ENCODE measurements around the gene GREB1.

Gene GREB1

GRCh38 chr2:11681722-11682589 is 148.1 kb downstream of the GREB1 start:
- peak; percentile 37 for DNase-seq (ENCODE audit: low spot score)

GRCh38 chr2:11682590-11682915 is 148.7 kb downstream of the GREB1 start:
- DNase-seq (ENCODE audit: low spot score): no peak

- DNase-seq (ENCODE audit: low spot score): no peak
Measured at GRCh38 chr2:11683476-11683875, 149.6 kb downstream of the GREB1 start.

GRCh38 chr2:11683966-11684365 is 150.1 kb downstream of the GREB1 start:
- no peak for DNase-seq (ENCODE audit: low spot score)

- DNase-seq (ENCODE audit: low spot score): no peak
Measured at GRCh38 chr2:11684894-11685460, 151.1 kb downstream of the GREB1 start.

- DNase-seq (ENCODE audit: low spot score): no peak
Measured at GRCh38 chr2:11685906-11686470, 152.1 kb downstream of the GREB1 start.

- DNase-seq (ENCODE audit: low spot score): no peak
Measured at GRCh38 chr2:11687736-11688135, 153.9 kb downstream of the GREB1 start.

- peak; percentile 67 for DNase-seq (ENCODE audit: low spot score)
Measured at GRCh38 chr2:11688222-11689069, 154.6 kb downstream of the GREB1 start.

GRCh38 chr2:11691076-11691660 is 157.3 kb downstream of the GREB1 start:
- no peak for DNase-seq (ENCODE audit: low spot score)

Data from hematopoietic multipotent progenitor cell treated with erythropoietin and hydrocortisone succinate and interleukin-3 and kit ligand, for 15 days (in vitro differentiated cells).